ENCODE results near the gene ALDH1A3.

Gene ALDH1A3

GRCh38 chr15:100867433-100867832 lies 12.2 kb upstream of the ALDH1A3 start:
- Mint-ChIP-seq H3K27me3 (no peaks in the 10 kb centered on the region), H3K36me3 (no peaks in the 10 kb centered on the region), H3K27ac (no peak overlapping the region), H3K9me3 (ENCODE audit: low read depth) (no peaks in the 10 kb centered on the region), H3K4me3 (no peak overlapping the region), H3K4me1 (ENCODE audit: low read depth) (no peaks in the 10 kb centered on the region)

DNA sequence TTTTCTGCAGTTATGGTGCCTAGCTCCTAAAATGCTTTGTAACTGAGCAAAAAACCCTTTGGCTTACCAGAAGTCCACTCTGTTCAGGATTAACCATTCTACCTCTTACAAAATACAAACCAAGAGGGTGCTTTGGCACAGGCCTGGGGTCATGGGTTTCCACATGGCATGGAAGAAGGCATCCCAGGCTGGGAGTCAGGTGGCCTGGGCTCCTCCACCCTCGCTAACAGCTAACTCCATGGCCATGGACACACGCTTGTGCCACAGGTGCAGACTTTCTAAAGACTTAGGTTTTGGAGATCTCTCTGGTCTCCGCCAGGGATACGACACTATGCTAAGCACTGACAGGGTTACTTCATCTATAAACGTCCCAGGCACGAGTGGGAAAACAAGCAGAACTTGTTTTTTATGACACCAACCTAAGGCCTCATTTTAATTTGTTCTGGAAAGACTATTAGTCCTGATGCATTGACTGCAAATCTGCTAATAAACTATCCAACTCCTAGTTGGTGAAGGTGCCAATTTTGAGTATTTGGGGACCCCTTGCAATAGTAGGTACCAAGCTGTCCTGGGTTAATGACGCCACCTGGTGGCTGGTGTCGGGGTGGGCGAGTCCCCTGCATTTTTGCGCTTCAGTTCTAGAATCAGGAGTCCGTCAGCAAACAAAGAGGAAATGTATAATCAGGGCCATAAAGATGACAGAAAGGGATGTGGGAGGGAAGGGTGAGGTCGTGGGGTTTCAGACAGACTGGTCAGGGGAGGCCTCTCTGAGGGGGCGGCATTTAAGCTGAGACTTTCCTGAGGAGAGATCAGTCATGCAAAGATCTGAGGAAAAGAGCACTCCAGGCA lies 10.3 kb upstream of the ALDH1A3 start:
- Mint-ChIP-seq H3K27me3 (peaks cover under 1% of the 10 kb centered on the region), H3K4me3 (no peak overlapping the region), H3K4me1 (ENCODE audit: low read depth) (no peaks in the 10 kb centered on the region), H3K36me3 (no peaks in the 10 kb centered on the region), H3K9me3 (ENCODE audit: low read depth) (no peaks in the 10 kb centered on the region), H3K27ac (no peak overlapping the region)

DNA sequence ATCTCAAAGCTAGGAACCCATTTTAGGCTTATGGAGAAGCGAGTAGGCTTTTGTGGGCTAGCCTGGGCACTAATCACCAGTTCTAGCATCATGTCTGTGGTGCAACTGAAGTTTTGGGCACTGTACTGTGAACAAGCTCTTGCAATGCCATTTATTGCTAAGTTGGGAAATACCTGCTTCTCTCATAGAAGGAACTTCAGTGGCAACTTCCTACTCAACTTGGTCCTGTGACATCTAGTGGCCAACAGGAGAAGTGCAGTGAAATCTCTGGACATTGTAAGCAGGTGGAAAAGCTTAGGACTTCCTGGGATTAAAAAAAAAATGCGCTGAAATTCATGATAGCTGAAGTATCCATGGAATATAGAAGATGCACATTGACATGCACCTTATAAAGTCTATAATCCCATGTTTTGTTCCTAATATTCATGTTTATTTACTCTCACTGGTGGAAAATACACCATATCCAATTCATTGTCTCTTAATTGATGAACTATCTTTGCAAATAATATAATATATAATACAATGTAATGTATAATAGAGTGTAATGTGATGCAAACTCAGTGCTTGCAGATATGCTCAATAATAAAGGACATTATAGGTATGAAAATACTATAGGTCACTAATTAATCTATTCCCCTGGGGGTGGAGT lies 6.5 kb upstream of the ALDH1A3 start:
- H3K36me3 Mint-ChIP-seq = no peaks in the 10 kb centered on the region
- H3K4me1 Mint-ChIP-seq (ENCODE audit: low read depth) = no peaks in the 10 kb centered on the region
- H3K27ac Mint-ChIP-seq = no peak overlapping the region
- no peaks in the 10 kb centered on the region for H3K9me3 Mint-ChIP-seq (ENCODE audit: low read depth)
- H3K4me3 Mint-ChIP-seq = no peak overlapping the region
- H3K27me3 Mint-ChIP-seq = peaks cover 19% of the 10 kb centered on the region

DNA sequence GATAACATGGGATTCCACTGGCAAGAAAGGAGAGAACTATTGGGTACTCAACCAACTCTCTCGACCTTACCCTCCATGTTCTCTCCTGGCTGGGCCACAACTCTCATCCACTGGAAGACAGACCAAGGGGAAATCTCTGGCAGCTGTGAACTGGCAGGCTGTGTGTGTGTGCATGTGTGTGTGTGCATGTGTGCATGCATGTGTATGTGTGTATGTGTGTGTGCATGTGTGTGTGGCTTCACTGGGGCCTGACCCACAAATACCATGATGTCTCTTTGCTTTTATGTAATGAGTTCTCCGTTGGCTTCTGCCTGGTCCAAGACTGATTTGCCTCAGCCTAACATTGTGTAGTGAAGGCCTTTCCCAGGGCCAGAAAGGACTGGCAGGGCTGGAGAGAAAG lies 4.1 kb upstream of the ALDH1A3 start:
- Mint-ChIP-seq H3K9me3 (ENCODE audit: low read depth) (no peaks in the 10 kb centered on the region), H3K36me3 (no peaks in the 10 kb centered on the region), H3K27me3 (peaks cover 27% of the 10 kb centered on the region), H3K4me3 (no peak overlapping the region), H3K27ac (no peak overlapping the region), H3K4me1 (ENCODE audit: low read depth) (peaks cover 7% of the 10 kb centered on the region)

DNA sequence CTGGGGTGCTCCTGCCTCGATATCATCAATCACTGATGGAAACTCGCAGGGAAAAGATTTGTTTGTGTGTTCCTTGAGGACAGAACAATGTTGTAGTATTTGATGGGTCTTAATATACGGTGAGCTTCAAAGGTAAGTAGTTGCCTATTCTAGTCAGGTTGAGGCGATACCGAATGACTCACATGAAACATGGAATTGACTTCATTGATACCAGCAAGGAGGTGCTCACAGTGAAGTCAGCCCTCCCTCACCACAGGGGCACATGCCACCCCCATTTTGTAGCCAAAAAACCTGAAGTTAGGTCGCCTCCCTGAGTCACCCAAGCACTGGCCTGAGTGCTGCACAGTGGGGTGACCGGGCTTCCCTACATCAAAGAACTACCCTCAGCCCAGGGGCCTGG lies 3.7 kb upstream of the ALDH1A3 start:
- Mint-ChIP-seq H3K9me3 (ENCODE audit: low read depth) (no peaks in the 10 kb centered on the region), H3K27ac (no peak overlapping the region), H3K4me3 (no peak overlapping the region), H3K4me1 (ENCODE audit: low read depth) (peaks cover 11% of the 10 kb centered on the region), H3K36me3 (no peaks in the 10 kb centered on the region), H3K27me3 (peaks cover 31% of the 10 kb centered on the region)

DNA sequence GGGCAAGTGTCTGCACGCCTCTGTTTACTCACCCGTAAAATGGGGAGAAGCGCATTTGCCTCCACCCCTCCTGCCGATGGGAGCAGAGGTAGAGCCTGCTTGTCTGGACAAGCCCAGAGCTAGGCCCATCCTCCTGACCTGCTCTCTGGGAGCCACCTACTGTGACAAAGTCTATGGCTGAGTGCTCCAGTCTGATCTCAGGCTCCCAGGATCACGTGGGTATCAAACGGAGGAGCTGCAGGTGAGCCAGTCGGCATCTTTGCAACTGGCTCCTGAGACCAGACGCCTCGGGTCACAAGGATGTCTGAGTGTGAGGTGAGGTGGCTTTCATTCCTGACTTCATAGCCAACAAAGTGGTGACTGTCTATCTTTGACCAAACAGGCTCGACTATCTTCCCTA lies 2.1 kb upstream of the ALDH1A3 start:
- peaks cover 42% of the 10 kb centered on the region for H3K27me3 Mint-ChIP-seq
- H3K4me3 Mint-ChIP-seq = no peak overlapping the region
- H3K27ac Mint-ChIP-seq = no peak overlapping the region

DNA sequence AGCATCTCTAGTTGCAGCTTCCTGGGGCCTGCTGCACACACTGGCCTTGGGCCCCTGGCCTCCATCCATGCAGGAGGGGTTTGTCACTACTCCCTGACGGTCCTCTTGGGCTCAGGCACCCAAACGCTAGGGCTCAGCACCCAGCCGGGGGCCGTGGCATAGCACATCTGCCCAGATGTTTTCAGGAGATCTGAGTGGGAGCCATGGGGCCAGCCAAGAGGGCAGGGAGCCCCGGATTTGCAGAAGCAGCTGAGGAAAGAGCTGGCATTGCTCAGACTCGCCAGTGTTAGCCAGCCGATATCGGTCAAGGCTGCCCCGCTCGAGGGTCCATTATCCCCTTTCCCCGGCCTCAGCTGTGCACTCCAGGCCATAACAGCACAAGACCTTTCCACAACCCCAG lies 1.5 kb upstream of the ALDH1A3 start:
- Mint-ChIP-seq H3K4me1 (ENCODE audit: low read depth) (peaks cover 11% of the 10 kb centered on the region), H3K27ac (no peak overlapping the region), H3K36me3 (no peaks in the 10 kb centered on the region), H3K4me3 (peak overlapping the region; percentile 78), H3K27me3 (peaks cover 47% of the 10 kb centered on the region), H3K9me3 (ENCODE audit: low read depth) (no peaks in the 10 kb centered on the region)

More for the DNA sequence above, 2.1 kb upstream of the ALDH1A3 start:
- Mint-ChIP-seq H3K36me3 (no peaks in the 10 kb centered on the region), H3K4me1 (ENCODE audit: low read depth) (peaks cover 11% of the 10 kb centered on the region), H3K9me3 (ENCODE audit: low read depth) (no peaks in the 10 kb centered on the region)

GRCh38 chr15:100878648-100879047 lies 983 bp upstream of the ALDH1A3 start:
- no peaks in the 10 kb centered on the region for H3K36me3 Mint-ChIP-seq

GRCh38 chr15:100879061-100879463 lies 569 bp upstream of the ALDH1A3 start:
- Mint-ChIP-seq H3K4me1 (ENCODE audit: low read depth) (peaks cover 11% of the 10 kb centered on the region), H3K27ac (no peak overlapping the region), H3K9me3 (ENCODE audit: low read depth) (no peaks in the 10 kb centered on the region), H3K4me3 (peak overlapping the region; percentile 78), H3K36me3 (no peaks in the 10 kb centered on the region), H3K27me3 (peaks cover 54% of the 10 kb centered on the region)

More at GRCh38 chr15:100878648-100879047, 983 bp upstream of the ALDH1A3 start:
- Mint-ChIP-seq H3K9me3 (ENCODE audit: low read depth) (no peaks in the 10 kb centered on the region), H3K4me1 (ENCODE audit: low read depth) (peaks cover 11% of the 10 kb centered on the region), H3K27me3 (peaks cover 50% of the 10 kb centered on the region), H3K4me3 (peak overlapping the region; percentile 78), H3K27ac (no peak overlapping the region)

DNA sequence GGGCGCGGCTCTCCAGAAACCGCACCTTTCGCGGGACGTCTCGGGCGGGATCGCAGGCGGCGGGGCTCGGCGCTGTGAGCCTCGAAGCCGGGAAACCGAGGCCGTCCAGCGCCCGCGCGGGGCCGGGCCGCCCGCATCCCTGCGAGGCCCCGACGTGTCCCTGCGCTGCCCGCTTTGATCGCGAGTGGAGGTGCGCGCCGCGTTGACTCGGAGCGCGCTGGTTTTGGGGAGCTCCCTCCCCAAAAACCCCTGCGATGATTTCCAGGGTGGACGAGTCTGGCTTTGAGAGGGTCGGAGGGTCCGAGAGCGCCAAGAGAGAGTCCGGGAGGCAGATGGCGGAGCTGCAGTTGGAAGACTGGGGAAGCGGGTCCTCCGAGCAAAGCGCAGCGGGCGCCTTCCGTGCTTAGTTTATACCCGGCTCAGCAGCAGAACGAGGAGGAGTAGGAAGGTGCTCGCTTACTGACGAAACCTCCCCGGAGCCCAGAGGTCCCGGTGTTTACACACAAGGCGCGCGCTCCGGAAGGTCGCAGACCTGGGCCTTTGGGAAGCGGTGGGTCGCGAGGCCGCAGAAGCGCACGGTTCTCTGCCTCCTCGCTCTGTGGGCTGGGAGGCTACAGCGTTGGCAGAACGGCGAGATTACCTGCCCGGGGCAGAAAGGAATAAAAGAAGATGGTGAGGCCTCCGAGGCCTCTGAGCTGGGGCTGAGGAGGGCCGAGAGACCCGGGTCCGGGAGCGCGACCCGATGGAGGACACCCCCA lies 687 bp downstream of the ALDH1A3 start:
- peak overlapping the region; percentile 56 for H3K4me3 Mint-ChIP-seq
- no peak overlapping the region for H3K27ac Mint-ChIP-seq
- H3K9me3 Mint-ChIP-seq (ENCODE audit: low read depth) = no peaks in the 10 kb centered on the region
- H3K36me3 Mint-ChIP-seq = no peaks in the 10 kb centered on the region
- H3K4me1 Mint-ChIP-seq (ENCODE audit: low read depth) = peaks cover 11% of the 10 kb centered on the region
- peaks cover 53% of the 10 kb centered on the region for H3K27me3 Mint-ChIP-seq

DNA sequence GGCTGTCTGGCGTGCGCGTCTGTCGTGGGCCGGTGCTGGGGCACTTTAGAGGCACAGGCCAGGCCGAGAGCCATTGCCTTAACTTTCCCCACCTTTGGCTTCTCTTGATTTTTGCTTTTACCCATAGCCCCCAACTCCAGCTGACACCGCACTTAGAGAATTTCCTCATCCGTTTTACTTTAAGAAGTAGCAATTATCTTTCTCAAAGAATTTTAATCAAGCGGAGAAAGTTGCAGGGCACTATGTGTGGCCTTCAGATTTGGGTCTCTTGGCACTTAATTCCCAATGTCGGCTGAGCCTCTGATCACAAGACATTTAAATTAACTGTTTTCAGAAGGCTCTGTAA lies 1.2 kb downstream of the ALDH1A3 start:
- peak overlapping the region; percentile 56 for H3K4me3 Mint-ChIP-seq
- no peaks in the 10 kb centered on the region for H3K9me3 Mint-ChIP-seq (ENCODE audit: low read depth)
- H3K27me3 Mint-ChIP-seq = peaks cover 51% of the 10 kb centered on the region
- H3K4me1 Mint-ChIP-seq (ENCODE audit: low read depth) = peaks cover 11% of the 10 kb centered on the region
- no peak overlapping the region for H3K27ac Mint-ChIP-seq
- no peaks in the 10 kb centered on the region for H3K36me3 Mint-ChIP-seq

DNA sequence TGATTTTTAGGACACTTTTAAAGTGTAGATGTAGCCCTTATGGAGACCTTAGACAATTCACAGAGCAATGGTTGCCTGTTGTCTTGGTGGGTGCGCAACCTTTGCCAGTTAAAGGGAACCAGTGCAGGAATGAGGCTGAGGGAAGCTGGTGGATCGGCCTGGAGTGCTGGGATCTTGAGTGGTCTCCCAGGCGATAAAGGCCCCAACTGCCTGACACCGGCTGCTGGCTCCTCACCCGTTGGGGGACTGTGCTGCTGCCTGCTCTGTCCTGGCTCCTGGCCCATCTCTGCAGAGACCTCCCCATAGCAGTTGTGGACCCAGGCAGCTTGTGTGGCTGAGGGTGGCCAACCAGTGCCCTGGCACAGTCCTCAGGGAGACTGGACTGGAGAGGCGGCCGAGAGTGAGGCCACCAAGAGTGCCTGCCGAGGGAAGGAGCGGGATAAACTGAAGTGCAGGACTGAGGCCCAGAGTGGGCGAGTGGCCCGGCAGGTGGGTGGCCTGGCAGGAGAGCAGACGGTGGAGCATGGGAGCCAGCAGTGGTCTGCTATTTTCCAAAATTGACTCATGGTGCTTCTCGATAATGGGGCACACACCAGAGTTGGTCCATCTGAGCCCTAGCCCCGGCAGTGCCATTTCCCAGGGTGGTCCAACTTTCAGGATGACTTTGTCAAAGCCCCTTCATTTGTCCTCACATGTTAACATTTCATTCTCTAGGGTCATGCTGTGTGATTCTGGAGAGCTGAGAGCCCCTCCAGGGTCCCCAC lies 2.1 kb downstream of the ALDH1A3 start:
- H3K27me3 Mint-ChIP-seq = peaks cover 50% of the 10 kb centered on the region
- no peaks in the 10 kb centered on the region for H3K9me3 Mint-ChIP-seq (ENCODE audit: low read depth)
- H3K27ac Mint-ChIP-seq = no peak overlapping the region
- H3K4me1 Mint-ChIP-seq (ENCODE audit: low read depth) = peaks cover 11% of the 10 kb centered on the region
- no peaks in the 10 kb centered on the region for H3K36me3 Mint-ChIP-seq
- H3K4me3 Mint-ChIP-seq = no peak overlapping the region

GRCh38 chr15:100885116-100885515 lies 5.5 kb downstream of the ALDH1A3 start:
- no peaks in the 10 kb centered on the region for H3K36me3 Mint-ChIP-seq
- no peak overlapping the region for H3K4me3 Mint-ChIP-seq
- H3K9me3 Mint-ChIP-seq (ENCODE audit: low read depth) = no peaks in the 10 kb centered on the region
- peaks cover 13% of the 10 kb centered on the region for H3K4me1 Mint-ChIP-seq (ENCODE audit: low read depth)
- no peak overlapping the region for H3K27ac Mint-ChIP-seq
- H3K27me3 Mint-ChIP-seq = peaks cover 45% of the 10 kb centered on the region

DNA sequence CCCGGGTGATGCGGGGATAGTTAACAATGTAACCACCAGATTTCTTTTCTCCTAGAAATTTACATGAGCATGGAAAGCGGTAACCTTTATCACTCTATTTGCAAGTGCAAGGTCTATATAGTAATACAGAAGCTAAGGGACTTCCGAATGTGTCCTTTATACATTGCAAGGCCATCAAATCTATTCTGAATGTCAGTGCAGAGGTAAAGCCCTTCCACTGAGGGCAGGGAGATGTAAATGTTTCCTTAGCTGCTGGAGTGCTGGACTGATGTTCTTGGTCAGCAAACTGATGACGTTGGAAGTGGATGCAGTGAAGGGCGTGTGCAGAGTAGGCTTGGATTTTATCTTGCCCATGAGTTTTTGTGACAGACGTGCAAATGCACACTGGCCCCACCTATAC lies 6.2 kb downstream of the ALDH1A3 start:
- peaks cover 45% of the 10 kb centered on the region for H3K27me3 Mint-ChIP-seq
- H3K27ac Mint-ChIP-seq = no peak overlapping the region
- H3K36me3 Mint-ChIP-seq = no peaks in the 10 kb centered on the region
- H3K9me3 Mint-ChIP-seq (ENCODE audit: low read depth) = no peaks in the 10 kb centered on the region
- no peak overlapping the region for H3K4me3 Mint-ChIP-seq
- H3K4me1 Mint-ChIP-seq (ENCODE audit: low read depth) = peaks cover 7% of the 10 kb centered on the region
